ENCODE measurements around the gene RCOR1.

DNA sequence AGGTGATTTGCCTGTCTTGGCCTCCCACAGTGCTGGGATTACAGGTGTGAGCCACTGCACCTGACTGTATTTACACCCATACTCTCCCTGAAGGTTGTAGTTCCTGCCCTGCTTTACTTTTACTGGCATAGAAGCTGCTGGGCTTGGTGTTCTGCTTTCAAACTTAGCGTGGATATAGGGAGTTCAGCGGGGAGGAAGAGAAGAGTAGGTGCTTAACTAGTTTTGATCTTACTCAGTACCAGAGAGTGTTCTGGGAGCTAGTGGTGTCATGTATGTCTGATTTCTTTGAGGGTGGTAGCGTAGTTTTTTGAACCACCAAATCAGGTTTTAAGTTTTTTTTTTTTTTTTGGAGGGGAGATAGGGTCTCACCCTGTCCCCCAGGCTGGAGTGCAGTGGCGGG is 13.8 kb downstream of the RCOR1 start:
- TF ChIP-seq, protein P1, sequence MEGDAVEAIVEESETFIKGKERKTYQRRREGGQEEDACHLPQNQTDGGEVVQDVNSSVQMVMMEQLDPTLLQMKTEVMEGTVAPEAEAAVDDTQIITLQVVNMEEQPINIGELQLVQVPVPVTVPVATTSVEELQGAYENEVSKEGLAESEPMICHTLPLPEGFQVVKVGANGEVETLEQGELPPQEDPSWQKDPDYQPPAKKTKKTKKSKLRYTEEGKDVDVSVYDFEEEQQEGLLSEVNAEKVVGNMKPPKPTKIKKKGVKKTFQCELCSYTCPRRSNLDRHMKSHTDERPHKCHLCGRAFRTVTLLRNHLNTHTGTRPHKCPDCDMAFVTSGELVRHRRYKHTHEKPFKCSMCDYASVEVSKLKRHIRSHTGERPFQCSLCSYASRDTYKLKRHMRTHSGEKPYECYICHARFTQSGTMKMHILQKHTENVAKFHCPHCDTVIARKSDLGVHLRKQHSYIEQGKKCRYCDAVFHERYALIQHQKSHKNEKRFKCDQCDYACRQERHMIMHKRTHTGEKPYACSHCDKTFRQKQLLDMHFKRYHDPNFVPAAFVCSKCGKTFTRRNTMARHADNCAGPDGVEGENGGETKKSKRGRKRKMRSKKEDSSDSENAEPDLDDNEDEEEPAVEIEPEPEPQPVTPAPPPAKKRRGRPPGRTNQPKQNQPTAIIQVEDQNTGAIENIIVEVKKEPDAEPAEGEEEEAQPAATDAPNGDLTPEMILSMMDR (IDR thresholded peaks at IDR 0.05; ENCODE audit: poor library complexity, severe bottlenecking), result no peak
- TF ChIP-seq TAF1 (IDR thresholded peaks at IDR 0.05; ENCODE audit: low read depth) (no peak), POLR2AphosphoS5 (IDR thresholded peaks at IDR 0.05) (no peak)

Measured in neural cell (in vitro differentiated cells).